Gastrocnemius medialis (tissue), 4 donors: ENCODE data around the gene MBNL2. TPM values are rescaled to one million over a fixed set of nuclear protein-coding genes. Genes with fewer than 3 reads are reported as not detected.

Experiments used
- ATAC-seq, 2 donors: fragments of 150-250 bp; one replicate each; pipeline ENCODE4 v1.9.1; 2016
- DNase-seq, 2 donors: peaks; one replicate each; pipeline ENCODE4 v3.0.0-alpha.2; 2019
- H3K27ac ChIP-seq, 4 donors: fragments of 200-600 bp; sonication (generic); 1 replicate in 1 of 4; 2 replicates in 3 of 4; pipeline ENCODE4 v1.5.1; 2016 to 2018; ENCODE audit warnings: mild to moderate bottlenecking in 2 of 4, moderate library complexity in 1 of 4
- H3K27me3 ChIP-seq, 3 donors: fragments of 200-600 bp; sonication (generic) in 2 of 3; 1 replicate in 1 of 3; 2 replicates in 2 of 3; pipeline versions ENCODE4 v1.5.1 to v1.6.0; 2016 to 2019; ENCODE audit warnings: mild to moderate bottlenecking in 1 of 3, moderate library complexity in 1 of 3
- H3K36me3 ChIP-seq, 2 donors: fragments of 200-600 bp; sonication (generic) in 1 of 2; one replicate each; pipeline ENCODE4 v1.5.1; 2017 to 2018
- H3K4me1 ChIP-seq, 2 donors: fragments of 200-600 bp; sonication (generic) in 1 of 2; one replicate each; pipeline ENCODE4 v1.5.1; 2016 to 2017; ENCODE audit warnings: mild to moderate bottlenecking in 2 of 2
- H3K4me3 ChIP-seq, 4 donors: fragments of 200-600 bp; sonication (generic) in 3 of 4; 1 replicate in 1 of 4; 2 replicates in 3 of 4; pipeline ENCODE4 v1.5.1; 2016 to 2019; ENCODE audit warnings: mild to moderate bottlenecking in 2 of 4
- H3K9me3 ChIP-seq, 3 donors: fragments of 200-600 bp; sonication (generic) in 2 of 3; 1 replicate in 1 of 3; 2 replicates in 2 of 3; pipeline ENCODE4 v1.5.1; 2016 to 2019
- CTCF ChIP-seq, 5 experiments: fragments of 450-650 bp in 3 of 5; fragments of 200-600 bp in 2 of 5; sonication (generic) in 2 of 5; IDR thresholded peaks in 4 of 5; conservative IDR thresholded peaks in 1 of 5; 1 replicate in 4 of 5; 2 replicates in 1 of 5; pipeline ENCODE4 v1.5.1; 2016 to 2019; ENCODE audit warnings: antibody characterized with exemption in 5 of 5, mild to moderate bottlenecking in 3 of 5, moderate library complexity in 3 of 5
- POLR2A ChIP-seq, 2 donors: fragments of 450-650 bp; IDR thresholded peaks; one replicate each; pipeline ENCODE4 v1.6.1; 2017; ENCODE audit warnings: antibody characterized with exemption in 2 of 2, mild to moderate bottlenecking in 2 of 2, moderate library complexity in 2 of 2
- in situ Hi-C, 4 donors: fragments of 200-750 bp; cut with MboI; loops; one replicate each; pipeline versions ENCODE4 v1.15.0 to v1.8.0; 2017; ENCODE audit warnings: low sequenced_read_pairs in 4 of 4
- intact Hi-C: fragments of 100-400 bp; cut with DNase I; formaldehyde crosslinking; loops from one replicate; pipeline ENCODE4 v1.15.1; 2023; ENCODE audit warnings: low total_unique reads
- total RNA-seq, 4 donors: library from RNA; depleted of rRNA; stranded (reverse); fragments of >200 nt; gene quantifications; one replicate each; pipeline versions ENCODE4 v1.1.0 to v1.2.3, GENCODE V29; 2016

The MBNL2 gene
- total RNA-seq, 4 donors from 2014 or later: 47.9 to 92.0 (median 71.3) TPM

- DNase-seq (no peak), ATAC-seq (no peak)
- H3K4me1 ChIP-seq: peaks cover 86 to 91% of the 10 kb centered on the region in 2 donors
- H3K9me3 ChIP-seq: no peaks in the 10 kb centered on the region
- H3K27me3 ChIP-seq: no peaks in the 10 kb centered on the region
- intact Hi-C loops: loop anchor here (5.0 kb wide), 1 partner anchor 60 kb away; no protein-coding TSS in a partner anchor
- no peaks in the 10 kb centered on the region for H3K36me3 ChIP-seq
- in situ Hi-C loops: no loop called here
- peak overlapping the region; percentile 72 to 87 (median 76) for H3K27ac ChIP-seq
- no peak for TF ChIP-seq POLR2A (IDR thresholded peaks at IDR 0.05)
- TF ChIP-seq CTCF (IDR thresholded peaks at IDR 0.05 in 4 of 5, conservative IDR thresholded peaks at IDR 0.05 in 1 of 5): no peak
- H3K4me3 ChIP-seq: no peak overlapping the region
Measured at GRCh38 chr13:97262058-97262457, 39.9 kb downstream of the MBNL2 start.

- Histone ChIP-seq H3K9me3 (no peaks in the 10 kb centered on the region), H3K36me3 (no peaks in the 10 kb centered on the region), H3K4me1 (peaks cover 86 to 90% of the 10 kb centered on the region in 2 donors), H3K27me3 (no peaks in the 10 kb centered on the region), H3K4me3 (no peak overlapping the region), H3K27ac (peak overlapping the region in 1 of 4 donors; percentile 87)
- intact Hi-C loops (loop anchor here (5.0 kb wide), 1 partner anchor 59 kb away; no protein-coding TSS in a partner anchor), in situ Hi-C loops (no loop called here)
- TF ChIP-seq POLR2A (IDR thresholded peaks at IDR 0.05) (no peak), CTCF (IDR thresholded peaks at IDR 0.05 in 4 of 5, conservative IDR thresholded peaks at IDR 0.05 in 1 of 5) (no peak)
- DNase-seq (no peak), ATAC-seq (no peak)
Measured at GRCh38 chr13:97263160-97263559, 41.0 kb downstream of the MBNL2 start.

GRCh38 chr13:97264663-97265062, 42.5 kb downstream of the MBNL2 start:
- ATAC-seq: no peak
- intact Hi-C loops (loop anchor here (5.0 kb wide), 1 partner anchor 58 kb away; no protein-coding TSS in a partner anchor), in situ Hi-C loops (no loop called here)
- no peak for TF ChIP-seq POLR2A (IDR thresholded peaks at IDR 0.05)
- DNase-seq: no peak
- no peak overlapping the region for H3K27ac ChIP-seq
- H3K27me3 ChIP-seq: no peaks in the 10 kb centered on the region
- H3K4me3 ChIP-seq: no peak overlapping the region
- H3K4me1 ChIP-seq: peaks cover 86 to 90% of the 10 kb centered on the region in 2 donors
- H3K9me3 ChIP-seq: no peaks in the 10 kb centered on the region
- no peaks in the 10 kb centered on the region for H3K36me3 ChIP-seq

- ATAC-seq (no peak), DNase-seq (no peak)
- intact Hi-C loops (no loop called here), in situ Hi-C loops (no loop called here)
- Histone ChIP-seq H3K27me3 (no peaks in the 10 kb centered on the region), H3K27ac (peak overlapping the region; percentile 14 to 38 (median 33)), H3K9me3 (no peaks in the 10 kb centered on the region), H3K36me3 (no peaks in the 10 kb centered on the region), H3K4me1 (peaks cover 72 to 84% of the 10 kb centered on the region in 2 donors), H3K4me3 (no peak overlapping the region)
- TF ChIP-seq CTCF (IDR thresholded peaks at IDR 0.05 in 4 of 5, conservative IDR thresholded peaks at IDR 0.05 in 1 of 5) (no peak), POLR2A (IDR thresholded peaks at IDR 0.05) (no peak)
Measured at GRCh38 chr13:97266332-97266731, 44.2 kb downstream of the MBNL2 start.

GRCh38 chr13:97266772-97267417, 44.8 kb downstream of the MBNL2 start:
- no peak overlapping the region for H3K4me3 ChIP-seq

More at GRCh38 chr13:97266772-97267417, 44.8 kb downstream of the MBNL2 start:
- Histone ChIP-seq H3K27ac (peak overlapping the region; percentile 14 to 38 (median 33)), H3K4me1 (peaks cover 67 to 78% of the 10 kb centered on the region in 2 donors), H3K36me3 (no peaks in the 10 kb centered on the region), H3K9me3 (no peaks in the 10 kb centered on the region), H3K27me3 (no peaks in the 10 kb centered on the region)
- in situ Hi-C loops (no loop called here), intact Hi-C loops (no loop called here)
- ATAC-seq: no peak
- TF ChIP-seq CTCF (IDR thresholded peaks at IDR 0.05 in 4 of 5, conservative IDR thresholded peaks at IDR 0.05 in 1 of 5): no peak
- DNase-seq: no peak
